ENCODE measurements around the gene IL17RB.

GRCh38 chr3:53811143-53811927 is 35.0 kb upstream of the IL17RB start:
- TF ChIP-seq CTCF (IDR thresholded peaks at IDR 0.05) (no peak), POLR2A (IDR thresholded peaks at IDR 0.05) (no peak)
